Measurements from ENCODE around the gene HOXC13.

DNA sequence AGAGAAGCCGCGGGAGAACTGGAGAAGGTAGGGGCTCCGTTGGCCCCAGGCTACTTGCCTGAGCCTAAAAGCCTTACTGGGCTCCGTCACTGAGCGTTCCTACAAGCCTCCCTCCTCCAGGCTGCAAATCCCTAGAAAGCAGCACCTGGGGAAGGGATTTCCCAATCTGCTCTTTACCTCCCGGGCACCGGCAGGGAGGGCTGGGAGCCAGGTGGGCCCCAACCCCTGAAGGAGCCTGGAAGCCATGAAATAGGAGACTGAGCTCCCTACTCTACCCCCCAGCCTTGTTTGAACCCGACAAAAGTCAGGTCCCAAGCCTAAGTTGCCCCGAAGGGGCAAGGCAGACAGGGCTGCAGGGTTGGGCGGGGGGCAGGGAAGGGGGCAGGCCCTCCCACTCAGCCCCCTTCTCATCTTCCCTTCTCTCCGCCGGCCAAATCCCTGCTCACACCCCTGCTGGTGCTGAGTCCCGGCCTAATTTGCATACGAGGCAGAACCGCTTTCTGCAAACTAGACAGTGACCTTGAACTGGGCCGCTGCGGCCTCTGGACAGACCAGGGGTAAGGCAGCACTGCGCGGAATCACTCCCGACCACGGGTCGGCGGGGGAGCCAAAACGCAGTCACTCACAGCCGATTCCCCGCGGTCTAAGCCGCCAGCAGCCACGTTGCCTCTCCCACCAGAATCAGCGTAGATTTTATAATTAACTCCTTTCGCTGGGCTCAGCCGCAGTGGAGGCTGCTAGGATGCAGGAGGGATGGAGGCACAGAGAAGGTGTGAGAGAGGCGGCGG, 12.4 kb downstream of the HOXC13 start:
- no peak for TF ChIP-seq EZH2 (IDR thresholded peaks at IDR 0.05; ENCODE audit: low read length, missing control alignments)
- TF ChIP-seq CTCF (conservative IDR thresholded peaks at IDR 0.05 in 1 of 2, IDR thresholded peaks at IDR 0.05 in 1 of 2; ENCODE audit: low read depth in 1 of 2, low read length in 2 of 2): no peak

Data from fibroblast of lung (primary cell).